GM12878 (cell line): ENCODE measurements around the gene CLEC2L. TPM values are rescaled to one million over a fixed set of nuclear protein-coding genes. Genes with fewer than 3 reads are reported as not detected.

ENCODE experiments used
- ATAC-seq: fragments of 200-7000 bp; cut with Tn5 transposase; 3 replicates; pipeline ENCODE4 v1.9.1; 2020; ENCODE audit warnings: mild to moderate bottlenecking, moderate library complexity
- BruUV-seq: library from RNA; stranded (reverse); fragments of 400-500 nt; replicated peaks from 2 replicates; lab custom pipeline; 2021; lab: Mats Ljungman, UMichigan
- CTCF ChIA-PET: fragments of 300-600 bp; sonication (Branson Sonifier 250); formaldehyde crosslinking; extraction: SDS; loops from one replicate; lab custom pipeline; 2021; ENCODE audit warnings: inconsistent platforms; lab: Yijun Ruan, JAX
- POLR2A ChIA-PET: fragments of 350-600 bp; formaldehyde crosslinking; extraction: SDS; loops from one replicate; lab custom pipeline; 2021; ENCODE audit warnings: inconsistent platforms; lab: Charles Lee
- RAD21 ChIA-PET: fragments of 300-600 bp; sonication (Branson Sonifier 250); formaldehyde crosslinking; loops from one replicate; lab custom pipeline; 2023; ENCODE audit warnings: antibody characterized with exemption; ENCODE audit not compliant: unreplicated experiment; lab: Charles Lee
- SMC1A ChIA-PET: fragments of 300-600 bp; sonication (Branson Sonifier 250); formaldehyde crosslinking; loops from one replicate; lab custom pipeline; 2023; ENCODE audit not compliant: unreplicated experiment, uncharacterized antibody; lab: Charles Lee
- DNase-seq: peaks from one replicate; pipeline ENCODE4 v3.0.0-alpha.2; 2011; ENCODE audit warnings: low read depth, low spot score
- FAIRE-seq: peaks from 3 replicates; lab custom pipeline; 2011; peaks lifted over from hg19 to GRCh38; lab: Jason Lieb, UNC
- H2AFZ ChIP-seq: 2 replicates; pipeline ENCODE4 v1.6.0; 2011; ENCODE audit warnings: low read depth, low read length, control low read depth; ENCODE audit not compliant: control insufficient read depth
- H3K27ac ChIP-seq: 2 replicates; pipeline ENCODE4 v1.5.1; 2011; ENCODE audit warnings: control low read depth; ENCODE audit not compliant: control insufficient read depth, insufficient read depth
- H3K27me3 ChIP-seq, 2 experiments: replicated peaks in 1 of 2; 2 replicates each; pipeline versions ENCODE4 v1.6.0 to v1.6.1; 2011; ENCODE audit warnings: low read length in 1 of 2; ENCODE audit not compliant: control insufficient read depth in 2 of 2, insufficient read depth in 2 of 2
- H3K36me3 ChIP-seq, 2 experiments: 2 replicates each; pipeline ENCODE4 v1.5.1; 2011; ENCODE audit warnings: low read length in 1 of 2; ENCODE audit not compliant: control insufficient read depth in 2 of 2, insufficient read depth in 2 of 2
- H3K4me1 ChIP-seq: 2 replicates; pipeline ENCODE4 v1.6.1; 2011; ENCODE audit warnings: mild to moderate bottlenecking, low read length, moderate library complexity, mixed read lengths; ENCODE audit not compliant: control insufficient read depth, insufficient read depth
- H3K4me2 ChIP-seq: 2 replicates; pipeline ENCODE4 v1.6.0; 2011; ENCODE audit warnings: control low read depth; ENCODE audit not compliant: control insufficient read depth, insufficient read depth
- H3K4me3 ChIP-seq: fragments of 200-600 bp; sonication (generic); 2 replicates; pipeline ENCODE4 v1.5.1; 2016
- H3K79me2 ChIP-seq: 2 replicates; pipeline ENCODE4 v1.6.0; 2011; ENCODE audit warnings: low read length; ENCODE audit not compliant: control insufficient read depth, insufficient read depth
- H3K9ac ChIP-seq: 2 replicates; pipeline ENCODE4 v1.8.0; 2011; ENCODE audit warnings: low read length, control low read depth, mixed read lengths; ENCODE audit not compliant: control insufficient read depth, insufficient read depth
- H3K9me3 ChIP-seq: replicated peaks from 3 replicates; pipeline ENCODE4 v1.5.1; 2011; ENCODE audit warnings: mild to moderate bottlenecking, low read length; ENCODE audit not compliant: control insufficient read depth, insufficient read depth
- H4K20me1 ChIP-seq: 2 replicates; pipeline ENCODE4 v1.6.0; 2011; ENCODE audit not compliant: control insufficient read depth, insufficient read depth
- BMI1 ChIP-seq: fragments of 450-650 bp; IDR thresholded peaks from 2 replicates; pipeline ENCODE4 v1.6.1; 2016; ENCODE audit warnings: mild to moderate bottlenecking, moderate library complexity, borderline replicate concordance
- CBX5 ChIP-seq: sonication (generic); IDR thresholded peaks from 2 replicates; pipeline ENCODE4 v1.6.1; 2016; ENCODE audit warnings: low read depth, moderate library complexity, mild to moderate bottlenecking, inconsistent platforms
- EED ChIP-seq: sonication (generic); IDR thresholded peaks from 2 replicates; pipeline ENCODE4 v1.6.1; 2016; ENCODE audit warnings: antibody characterized with exemption, low read depth
- EGR1 ChIP-seq, 2 experiments: IDR thresholded peaks; 1 replicate in 1 of 2; 2 replicates in 1 of 2; pipeline ENCODE4 v1.6.1; 2011 to 2012; ENCODE audit warnings: low read depth in 2 of 2, low read length in 2 of 2, borderline replicate concordance in 1 of 2, mild to moderate bottlenecking in 1 of 2, moderate library complexity in 1 of 2
- ELK1 ChIP-seq: IDR thresholded peaks from 2 replicates; pipeline ENCODE4 v1.6.1; 2012; ENCODE audit warnings: low read depth, low read length, improper control_type of control experiment
- MEF2A ChIP-seq: IDR thresholded peaks from 2 replicates; pipeline ENCODE4 v1.6.1; 2011; ENCODE audit warnings: low read depth, mild to moderate bottlenecking, low read length, moderate library complexity; ENCODE audit not compliant: insufficient read depth
- MLLT1 ChIP-seq: fragments of 450-650 bp; IDR thresholded peaks from 2 replicates; pipeline ENCODE4 v1.6.1; 2016; ENCODE audit warnings: mild to moderate bottlenecking
- PAX5 ChIP-seq: IDR thresholded peaks from 2 replicates; pipeline ENCODE4 v1.6.1; 2011; ENCODE audit warnings: low read depth, low read length, borderline replicate concordance
- PBX3 ChIP-seq: IDR thresholded peaks from 2 replicates; pipeline ENCODE4 v1.6.1; 2011; ENCODE audit warnings: mild to moderate bottlenecking, low read depth, low read length, moderate library complexity; ENCODE audit not compliant: insufficient replicate concordance
- RB1 ChIP-seq: fragments of 450-650 bp; formaldehyde crosslinking; IDR thresholded peaks from 2 replicates; pipeline ENCODE4 v1.6.1; 2017; ENCODE audit warnings: mild to moderate bottlenecking, borderline replicate concordance
- SKIL ChIP-seq: fragments of 450-650 bp; IDR thresholded peaks from 2 replicates; pipeline ENCODE4 v1.6.1; 2017; ENCODE audit warnings: mild to moderate bottlenecking, low read depth, inconsistent platforms; ENCODE audit not compliant: poor library complexity, severe bottlenecking
- WGBS: methylation state at CpG from one replicate; pipeline ENCODE4 v1.1.6; 2016; ENCODE audit warnings: low lambda C conversion rate; ENCODE audit not compliant: insufficient replicate concordance, insufficient coverage; ENCODE audit errors: missing lambda C conversion rate; 5-methylcytosine and 5-hydroxymethylcytosine counted together
- in situ Hi-C: fragments of 300-500 bp; cut with MboI; formaldehyde crosslinking; loops from 9 replicates; pipeline ENCODE4 v1.14.3; 2018; ENCODE audit warnings: mixed read lengths
- intact Hi-C: fragments of 100-400 bp; cut with micrococcal nuclease; formaldehyde crosslinking; loops from one replicate; pipeline ENCODE4 v1.14.2; 2022; ENCODE audit not compliant: unreplicated experiment
- polyA plus RNA-seq, 11 experiments: library from polyadenylated mRNA; depleted of rRNA in 4 of 11; unstranded in 6 of 11; stranded (reverse) in 5 of 11; fragments of >200 nt; fragmentation: Nextera tagmentation in 4 of 11; fragmentation: Illumina TruSeq in 1 of 11; extraction: Ambion mirVana in 4 of 11; extraction: Trizol in 1 of 11; gene quantifications; 1 replicate in 1 of 11; 2 replicates in 10 of 11; pipeline versions ENCODE4 v1.2.1 to v1.2.3, GENCODE V29; 2011 to 2016; ENCODE audit warnings: inconsistent platforms in 2 of 11, missing spikeins in 2 of 11, low read depth in 1 of 11
- total RNA-seq, 4 experiments: library from RNA; depleted of rRNA in 3 of 4; stranded (reverse); fragments of >200 nt in 3 of 4; fragmentation: Illumina TruSeq in 1 of 4; extraction: Trizol in 1 of 4; gene quantifications; 2 replicates each; pipeline versions ENCODE4 v1.2.1 to v1.2.3, GENCODE V29; 2013 to 2021

Gene CLEC2L
- total and polyA plus RNA-seq, 10 of the 15 experiments (the other 5 are each of a cell fraction or from before 2014, with no cell fraction given) = not detected

GRCh38 chr7:139500770-139501138, 22.7 kb upstream of the CLEC2L start:
- no peak overlapping the region for H3K27ac ChIP-seq
- ATAC-seq (no peak), DNase-seq (no peak), FAIRE-seq (no peak)
- H3K9me3 ChIP-seq = no peaks in the 10 kb centered on the region
- H3K4me2 ChIP-seq = no peak overlapping the region
- H3K27me3 ChIP-seq = no peaks in the 10 kb centered on the region
- intact Hi-C loops = loop anchor here (1.0 to 10.0 kb wide), 2 partner anchors 104 to 503 kb away; no protein-coding TSS in a partner anchor
- no peak overlapping the region for H3K4me3 ChIP-seq
- 83% methylated on average over 7 of the region's 7 CpGs for WGBS
- H3K36me3 ChIP-seq = no peaks in the 10 kb centered on the region
- RAD21 ChIA-PET = interaction anchor here (0.6 to 2.6 kb wide), 5 partner anchors 28 to 1540 kb away, joined by 3 to 9 read pairs (median 3); no protein-coding TSS in a partner anchor
- no peak overlapping the region for H3K9ac ChIP-seq
- TF ChIP-seq CBX5 (no peak), RB1 (no peak), SKIL (no peak), BMI1 (no peak), PBX3 (no peak), MEF2A (no peak), MLLT1 (no peak), PAX5 (no peak), EED (no peak), ELK1 (no peak), EGR1 (IDR thresholded peaks at IDR 0.05; ENCODE audit: borderline replicate concordance in 1 of 2, low read depth in 2 of 2, low read length in 2 of 2) (no peak)
- POLR2A ChIA-PET = no interaction called here
- CTCF ChIA-PET = interaction anchor here (0.7 to 4.4 kb wide), 8 partner anchors 8 to 802 kb away, joined by 3 to 25 read pairs (median 4); no protein-coding TSS in a partner anchor
- peaks cover 4% of the 10 kb centered on the region for H3K4me1 ChIP-seq
- H4K20me1 ChIP-seq = no peaks in the 10 kb centered on the region
- H2AFZ ChIP-seq = no peak overlapping the region
- in situ Hi-C loops = loop anchor here (5.0 kb wide), 1 partner anchor 502 kb away; no protein-coding TSS in a partner anchor
- no peaks in the 10 kb centered on the region for H3K79me2 ChIP-seq
- SMC1A ChIA-PET = interaction anchor here (0.9 to 1.6 kb wide), 2 partner anchors 116 to 502 kb away, joined by 3 to 7 read pairs; no protein-coding TSS in a partner anchor
- BruUV-seq = no TSS peak
